K562 (cell line): ENCODE results near the gene INSIG1. TPM values are rescaled to one million over a fixed set of nuclear protein-coding genes. Genes with fewer than 3 reads are reported as not detected.

ENCODE experiments used
- KDM2B ChIP-seq: fragments of 250-450 bp; sonication (Bioruptor Pico); IDR thresholded peaks from 2 replicates; pipeline ENCODE4 v1.8.0; 2021; ENCODE audit warnings: mild to moderate bottlenecking, moderate library complexity
- MGA ChIP-seq: fragments of 450-650 bp; IDR thresholded peaks from 2 replicates; pipeline ENCODE4 v1.6.1; 2016; ENCODE audit warnings: mild to moderate bottlenecking, moderate library complexity
- TRIM24 ChIP-seq, 2 experiments: fragments of 450-650 bp; IDR thresholded peaks; 2 replicates each; pipeline ENCODE4 v1.6.1; 2016
- polyA plus RNA-seq, 8 experiments: library from polyadenylated mRNA; depleted of rRNA in 4 of 8; stranded (reverse) in 5 of 8; unstranded in 3 of 8; fragments of >200 nt; fragmentation: Nextera tagmentation in 2 of 8; fragmentation: Illumina TruSeq in 1 of 8; extraction: Ambion mirVana in 2 of 8; extraction: Trizol in 1 of 8; gene quantifications; 2 replicates each; pipeline versions ENCODE4 v1.2.1 to v1.2.3, GENCODE V29; 2011 to 2014; ENCODE audit warnings: inconsistent platforms in 1 of 8, missing spikeins in 1 of 8
- total RNA-seq, 7 experiments: library from RNA; depleted of rRNA in 6 of 7; stranded (reverse); fragments of >200 nt in 6 of 7; fragmentation: Illumina TruSeq in 2 of 7; extraction: Trizol in 2 of 7; gene quantifications; 2 replicates each; pipeline versions ENCODE4 v1.2.1 to v1.2.3, GENCODE V29; 2011 to 2021; ENCODE audit warnings: low replicate concordance in 1 of 7

INSIG1 gene
- total and polyA plus RNA-seq, 9 of the 15 experiments (the other 6 are each of a cell fraction or from before 2014, with no cell fraction given) = 57.1 to 787 (median 238) TPM

- TF ChIP-seq MGA (peak; percentile 32; the same call in 1 of the 2 replicates), TRIM24 (IDR thresholded peaks at IDR 0.05) (no peak), KDM2B (CRISPR knock-in tag) (no peak)
These were observed 7.7 kb upstream of the INSIG1 start (continued) for GRCh38 chr7:155289949-155290501.
